ENCODE measurements around the gene MFAP4.

Gene MFAP4

GRCh38 chr17:19338031-19338990, 48.7 kb downstream of the MFAP4 start:
- H3K4me3 ChIP-seq (ENCODE audit: low read depth, low read length) = no peak overlapping the region
- DNase-seq (ENCODE audit: low read depth) = peak; percentile 25
- TF ChIP-seq, protein P1, sequence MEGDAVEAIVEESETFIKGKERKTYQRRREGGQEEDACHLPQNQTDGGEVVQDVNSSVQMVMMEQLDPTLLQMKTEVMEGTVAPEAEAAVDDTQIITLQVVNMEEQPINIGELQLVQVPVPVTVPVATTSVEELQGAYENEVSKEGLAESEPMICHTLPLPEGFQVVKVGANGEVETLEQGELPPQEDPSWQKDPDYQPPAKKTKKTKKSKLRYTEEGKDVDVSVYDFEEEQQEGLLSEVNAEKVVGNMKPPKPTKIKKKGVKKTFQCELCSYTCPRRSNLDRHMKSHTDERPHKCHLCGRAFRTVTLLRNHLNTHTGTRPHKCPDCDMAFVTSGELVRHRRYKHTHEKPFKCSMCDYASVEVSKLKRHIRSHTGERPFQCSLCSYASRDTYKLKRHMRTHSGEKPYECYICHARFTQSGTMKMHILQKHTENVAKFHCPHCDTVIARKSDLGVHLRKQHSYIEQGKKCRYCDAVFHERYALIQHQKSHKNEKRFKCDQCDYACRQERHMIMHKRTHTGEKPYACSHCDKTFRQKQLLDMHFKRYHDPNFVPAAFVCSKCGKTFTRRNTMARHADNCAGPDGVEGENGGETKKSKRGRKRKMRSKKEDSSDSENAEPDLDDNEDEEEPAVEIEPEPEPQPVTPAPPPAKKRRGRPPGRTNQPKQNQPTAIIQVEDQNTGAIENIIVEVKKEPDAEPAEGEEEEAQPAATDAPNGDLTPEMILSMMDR (IDR thresholded peaks at IDR 0.05; ENCODE audit: low read depth, low read length, missing control alignments) = peak; percentile 88

DNA sequence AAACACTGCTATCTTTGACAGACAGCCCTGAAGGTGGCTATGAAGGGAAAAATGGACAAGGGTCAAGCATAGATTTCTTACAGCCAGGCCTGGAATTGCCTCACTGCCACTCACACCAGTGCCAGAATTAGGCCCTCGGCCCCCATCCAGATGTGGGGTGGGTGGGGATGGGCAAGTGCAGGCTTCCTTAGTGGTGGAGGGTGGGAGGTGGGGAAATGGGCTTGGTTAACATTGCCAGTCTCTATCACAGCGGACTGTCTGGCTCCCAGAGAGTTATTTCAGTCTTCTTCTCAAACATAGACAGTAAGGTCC, 49.3 kb downstream of the MFAP4 start:
- no peak for DNase-seq (ENCODE audit: low read depth)
- TF ChIP-seq, protein P1 (IDR thresholded peaks at IDR 0.05; ENCODE audit: low read depth, low read length, missing control alignments) = no peak
- H3K4me3 ChIP-seq (ENCODE audit: low read depth, low read length) = no peak overlapping the region

DNA sequence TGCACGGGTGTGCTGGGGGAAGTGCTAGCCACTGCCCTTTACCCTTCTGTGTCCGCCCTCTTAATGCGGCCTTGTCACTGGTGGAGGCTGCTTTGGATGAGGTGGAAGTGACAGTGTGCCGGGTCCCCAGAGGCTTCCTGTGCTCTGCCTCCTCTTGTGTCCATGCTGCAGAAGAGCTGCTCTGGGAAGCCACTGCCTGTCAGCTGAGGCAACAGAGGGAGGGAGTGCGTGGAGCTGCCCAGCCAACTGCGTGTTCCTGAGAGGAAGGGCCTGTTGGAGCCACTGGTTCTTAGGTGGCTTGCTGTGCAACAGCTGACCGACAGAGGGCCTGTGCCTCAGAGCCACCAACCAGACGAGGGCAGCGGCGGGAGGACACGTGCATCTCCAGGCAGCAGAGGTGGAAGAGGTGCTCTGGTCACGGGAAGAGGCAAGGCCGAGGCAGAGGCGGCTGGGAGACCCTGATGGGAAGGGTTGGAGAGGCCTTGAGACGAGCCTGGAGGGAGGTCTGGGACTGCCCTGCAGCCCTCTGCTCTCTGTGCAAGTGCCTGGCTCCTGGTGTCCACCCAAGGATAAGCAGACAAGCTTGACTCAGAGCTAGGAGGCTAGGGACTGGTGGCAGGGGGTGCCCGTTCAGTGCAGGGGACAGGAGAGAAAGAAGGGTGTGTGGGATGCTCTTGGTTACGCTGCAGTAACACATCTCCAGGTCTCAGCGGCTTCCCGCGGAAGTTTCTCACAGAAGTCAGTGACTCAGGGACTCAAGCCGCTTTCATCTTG, 49.9 kb downstream of the MFAP4 start:
- H3K4me3 ChIP-seq (ENCODE audit: low read depth, low read length) = no peak overlapping the region
- no peak for DNase-seq (ENCODE audit: low read depth)
- TF ChIP-seq, protein P1 (IDR thresholded peaks at IDR 0.05; ENCODE audit: low read depth, low read length, missing control alignments) = no peak

DNA sequence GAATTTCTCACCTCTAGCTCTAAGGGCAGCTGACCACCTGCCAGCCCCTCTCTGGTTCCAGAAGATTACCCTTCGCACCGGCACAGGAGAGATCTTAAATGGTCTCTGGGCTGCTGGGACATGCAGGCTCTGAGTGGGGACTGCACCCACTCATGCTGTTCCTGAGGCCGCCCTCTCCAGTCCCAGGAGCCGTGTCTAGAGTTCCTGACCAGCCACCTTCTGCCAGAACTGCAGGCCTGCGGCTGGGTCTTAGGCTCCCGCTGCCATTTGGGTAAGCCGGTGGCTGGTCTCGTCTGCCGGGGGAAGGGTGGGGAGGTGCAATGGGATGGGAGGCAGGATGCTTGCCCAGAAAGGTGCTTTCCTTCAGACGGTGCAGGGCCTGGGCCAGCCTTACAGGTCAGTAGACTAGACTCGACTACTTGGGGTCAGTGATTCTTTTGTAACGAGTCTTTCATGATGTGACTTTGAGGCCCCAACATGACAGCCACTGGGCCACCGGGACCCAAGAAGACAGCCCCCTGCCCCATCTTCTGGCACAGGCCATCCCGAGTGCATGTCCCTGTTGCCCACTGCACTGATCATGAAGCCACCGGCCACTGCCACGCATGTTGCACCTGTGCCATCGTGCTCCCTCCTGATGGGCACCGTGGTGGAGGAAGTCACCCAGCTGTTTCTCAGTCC, 50.9 kb downstream of the MFAP4 start:
- DNase-seq (ENCODE audit: low read depth) = no peak
- H3K4me3 ChIP-seq (ENCODE audit: low read depth, low read length) = no peak overlapping the region

GRCh38 chr17:19334331-19334730, 52.7 kb downstream of the MFAP4 start:
- TF ChIP-seq, protein P1 (IDR thresholded peaks at IDR 0.05; ENCODE audit: low read depth, low read length, missing control alignments) = no peak
- DNase-seq (ENCODE audit: low read depth) = no peak
- H3K4me3 ChIP-seq (ENCODE audit: low read depth, low read length) = no peak overlapping the region

More for the DNA sequence above, 50.9 kb downstream of the MFAP4 start:
- TF ChIP-seq, protein P1 (IDR thresholded peaks at IDR 0.05; ENCODE audit: low read depth, low read length, missing control alignments) = no peak

- no peak for DNase-seq (ENCODE audit: low read depth)
- H3K4me3 ChIP-seq (ENCODE audit: low read depth, low read length) = no peak overlapping the region
- TF ChIP-seq, protein P1 (IDR thresholded peaks at IDR 0.05; ENCODE audit: low read depth, low read length, missing control alignments) = no peak
These were observed 53.2 kb downstream of the MFAP4 start for GRCh38 chr17:19333736-19334290.
